ENCODE measurements around the gene FOXJ2.
"Not testable (repeated sequence)": the region's sequence is repeated elsewhere in the genome, so short reads cannot be mapped to it uniquely, and the experiment has no call there.

Gene FOXJ2

GRCh38 chr12:8071820-8072219, 39.3 kb downstream of the FOXJ2 start:
- DNase-seq: not testable (repeated sequence)

GRCh38 chr12:8075935-8076334, 43.4 kb downstream of the FOXJ2 start:
- no peak for DNase-seq

- no peak for DNase-seq
Measured at GRCh38 chr12:8076366-8076765, 43.9 kb downstream of the FOXJ2 start.

- no peak for DNase-seq
Measured at GRCh38 chr12:8077207-8077606, 44.7 kb downstream of the FOXJ2 start.

GRCh38 chr12:8078398-8078797, 45.9 kb downstream of the FOXJ2 start:
- peak; percentile 32 to 57 for DNase-seq

GRCh38 chr12:8078916-8079315, 46.4 kb downstream of the FOXJ2 start:
- no peak for DNase-seq

- no peak for DNase-seq
Measured at GRCh38 chr12:8080120-8080519, 47.6 kb downstream of the FOXJ2 start.

GRCh38 chr12:8081251-8081920, 48.9 kb downstream of the FOXJ2 start:
- no peak for DNase-seq

GRCh38 chr12:8082808-8083100, 50.2 kb downstream of the FOXJ2 start:
- DNase-seq: no peak

- DNase-seq: not testable (repeated sequence)
Measured at GRCh38 chr12:8084351-8084750, 51.8 kb downstream of the FOXJ2 start.

- no peak for DNase-seq
Measured at GRCh38 chr12:8087666-8088065, 55.1 kb downstream of the FOXJ2 start.

- no peak for DNase-seq
Measured at GRCh38 chr12:8088574-8088973, 56.1 kb downstream of the FOXJ2 start.

- not testable (repeated sequence) for DNase-seq
Measured at GRCh38 chr12:8089277-8089676, 56.8 kb downstream of the FOXJ2 start.

- DNase-seq: no peak
Measured at GRCh38 chr12:8089716-8090115, 57.2 kb downstream of the FOXJ2 start.

GRCh38 chr12:8093291-8093690, 60.8 kb downstream of the FOXJ2 start:
- DNase-seq: no peak

- no peak for DNase-seq
Measured at GRCh38 chr12:8096281-8096915, 63.9 kb downstream of the FOXJ2 start.

- no peak for DNase-seq
Measured at GRCh38 chr12:8099235-8099634, 66.7 kb downstream of the FOXJ2 start.
